ENCODE measurements around the gene DBI.

Gene DBI

DNA sequence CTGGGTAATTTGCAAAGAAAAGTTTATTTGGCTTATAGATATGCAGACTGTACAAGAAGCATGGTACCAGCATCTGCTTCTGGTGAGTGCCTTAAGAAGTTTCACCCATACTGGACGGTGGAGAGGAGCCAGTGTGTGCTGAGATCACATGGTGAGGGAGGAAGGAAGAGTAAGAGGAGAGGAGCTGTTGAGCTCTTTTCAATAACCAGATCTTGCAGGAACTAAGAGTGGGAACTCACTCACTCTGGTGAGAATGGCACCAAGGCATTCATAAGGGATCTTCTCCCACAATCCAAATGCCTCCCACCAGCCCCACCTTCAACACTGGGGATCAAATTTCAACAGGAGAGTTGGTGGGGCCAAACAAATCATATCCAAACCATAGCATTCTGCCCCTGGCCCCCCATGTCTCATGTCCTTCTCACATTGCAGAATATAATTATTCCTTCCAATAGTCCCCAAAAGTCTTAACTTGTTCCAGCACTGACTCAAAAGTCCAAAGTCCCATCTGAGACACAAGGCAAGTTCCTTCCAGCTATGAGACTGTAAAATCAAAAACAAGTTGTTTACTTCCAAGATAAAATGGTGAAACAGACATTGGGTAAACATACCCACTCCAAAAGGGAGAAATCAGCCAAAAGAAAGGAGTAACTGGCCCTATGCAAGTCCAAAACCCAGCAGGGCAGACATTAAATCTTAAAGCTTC, 53.2 kb downstream of the DBI start:
- no peak for TF ChIP-seq CREB1 (IDR thresholded peaks at IDR 0.05; ENCODE audit: low read depth)
- TF ChIP-seq, protein P1, sequence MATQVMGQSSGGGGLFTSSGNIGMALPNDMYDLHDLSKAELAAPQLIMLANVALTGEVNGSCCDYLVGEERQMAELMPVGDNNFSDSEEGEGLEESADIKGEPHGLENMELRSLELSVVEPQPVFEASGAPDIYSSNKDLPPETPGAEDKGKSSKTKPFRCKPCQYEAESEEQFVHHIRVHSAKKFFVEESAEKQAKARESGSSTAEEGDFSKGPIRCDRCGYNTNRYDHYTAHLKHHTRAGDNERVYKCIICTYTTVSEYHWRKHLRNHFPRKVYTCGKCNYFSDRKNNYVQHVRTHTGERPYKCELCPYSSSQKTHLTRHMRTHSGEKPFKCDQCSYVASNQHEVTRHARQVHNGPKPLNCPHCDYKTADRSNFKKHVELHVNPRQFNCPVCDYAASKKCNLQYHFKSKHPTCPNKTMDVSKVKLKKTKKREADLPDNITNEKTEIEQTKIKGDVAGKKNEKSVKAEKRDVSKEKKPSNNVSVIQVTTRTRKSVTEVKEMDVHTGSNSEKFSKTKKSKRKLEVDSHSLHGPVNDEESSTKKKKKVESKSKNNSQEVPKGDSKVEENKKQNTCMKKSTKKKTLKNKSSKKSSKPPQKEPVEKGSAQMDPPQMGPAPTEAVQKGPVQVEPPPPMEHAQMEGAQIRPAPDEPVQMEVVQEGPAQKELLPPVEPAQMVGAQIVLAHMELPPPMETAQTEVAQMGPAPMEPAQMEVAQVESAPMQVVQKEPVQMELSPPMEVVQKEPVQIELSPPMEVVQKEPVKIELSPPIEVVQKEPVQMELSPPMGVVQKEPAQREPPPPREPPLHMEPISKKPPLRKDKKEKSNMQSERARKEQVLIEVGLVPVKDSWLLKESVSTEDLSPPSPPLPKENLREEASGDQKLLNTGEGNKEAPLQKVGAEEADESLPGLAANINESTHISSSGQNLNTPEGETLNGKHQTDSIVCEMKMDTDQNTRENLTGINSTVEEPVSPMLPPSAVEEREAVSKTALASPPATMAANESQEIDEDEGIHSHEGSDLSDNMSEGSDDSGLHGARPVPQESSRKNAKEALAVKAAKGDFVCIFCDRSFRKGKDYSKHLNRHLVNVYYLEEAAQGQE (IDR thresholded peaks at IDR 0.05; ENCODE audit: low read depth), result no peak
- no peak for TF ChIP-seq FOXM1 (IDR thresholded peaks at IDR 0.05; ENCODE audit: borderline replicate concordance, low read depth)
- TF ChIP-seq ZBTB7A (IDR thresholded peaks at IDR 0.05; ENCODE audit: low read depth), result no peak
- TF ChIP-seq EP300 (IDR thresholded peaks at IDR 0.05; ENCODE audit: borderline replicate concordance), result no peak
- no peak for TF ChIP-seq YY1 (IDR thresholded peaks at IDR 0.05; ENCODE audit: low read depth)
- TF ChIP-seq, protein P2, sequence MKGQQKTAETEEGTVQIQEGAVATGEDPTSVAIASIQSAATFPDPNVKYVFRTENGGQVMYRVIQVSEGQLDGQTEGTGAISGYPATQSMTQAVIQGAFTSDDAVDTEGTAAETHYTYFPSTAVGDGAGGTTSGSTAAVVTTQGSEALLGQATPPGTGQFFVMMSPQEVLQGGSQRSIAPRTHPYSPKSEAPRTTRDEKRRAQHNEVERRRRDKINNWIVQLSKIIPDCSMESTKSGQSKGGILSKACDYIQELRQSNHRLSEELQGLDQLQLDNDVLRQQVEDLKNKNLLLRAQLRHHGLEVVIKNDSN (IDR thresholded peaks at IDR 0.05), result no peak
- TF ChIP-seq NFIC (IDR thresholded peaks at IDR 0.05), result no peak
- TF ChIP-seq TAF1 (IDR thresholded peaks at IDR 0.05; ENCODE audit: low read depth), result no peak
- no peak for TF ChIP-seq RAD21 (IDR thresholded peaks at IDR 0.05; ENCODE audit: low read depth)
- TF ChIP-seq, protein P3, sequence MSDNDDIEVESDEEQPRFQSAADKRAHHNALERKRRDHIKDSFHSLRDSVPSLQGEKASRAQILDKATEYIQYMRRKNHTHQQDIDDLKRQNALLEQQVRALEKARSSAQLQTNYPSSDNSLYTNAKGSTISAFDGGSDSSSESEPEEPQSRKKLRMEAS (IDR thresholded peaks at IDR 0.05), result no peak
- no peak for TF ChIP-seq CEBPB (IDR thresholded peaks at IDR 0.05)
- TF ChIP-seq TCF12 (IDR thresholded peaks at IDR 0.05; ENCODE audit: low read depth), result no peak
- TF ChIP-seq TEAD4 (IDR thresholded peaks at IDR 0.05), result no peak
- TF ChIP-seq EGR1 (IDR thresholded peaks at IDR 0.05), result no peak

DNA sequence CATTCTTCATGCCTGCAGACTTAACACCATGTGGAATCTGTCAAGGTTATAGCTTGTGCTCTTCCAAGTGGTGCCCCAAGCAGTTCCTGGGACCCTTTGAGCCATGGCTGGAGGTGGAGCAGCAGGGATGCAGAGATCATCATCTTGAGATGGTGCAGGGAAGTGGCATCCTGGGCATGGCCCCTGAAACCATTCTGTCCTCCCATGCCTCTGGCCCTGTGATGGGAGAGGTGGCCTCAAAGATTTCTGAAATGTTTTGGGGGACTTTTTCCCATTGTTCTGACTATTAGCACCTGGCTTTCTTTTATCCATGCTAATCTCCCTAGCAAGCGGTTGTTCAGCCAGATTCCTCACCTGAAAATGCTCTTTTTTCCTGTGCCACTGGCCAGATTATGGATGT, 54.5 kb downstream of the DBI start:
- TF ChIP-seq, protein P2 (IDR thresholded peaks at IDR 0.05), result no peak

DNA sequence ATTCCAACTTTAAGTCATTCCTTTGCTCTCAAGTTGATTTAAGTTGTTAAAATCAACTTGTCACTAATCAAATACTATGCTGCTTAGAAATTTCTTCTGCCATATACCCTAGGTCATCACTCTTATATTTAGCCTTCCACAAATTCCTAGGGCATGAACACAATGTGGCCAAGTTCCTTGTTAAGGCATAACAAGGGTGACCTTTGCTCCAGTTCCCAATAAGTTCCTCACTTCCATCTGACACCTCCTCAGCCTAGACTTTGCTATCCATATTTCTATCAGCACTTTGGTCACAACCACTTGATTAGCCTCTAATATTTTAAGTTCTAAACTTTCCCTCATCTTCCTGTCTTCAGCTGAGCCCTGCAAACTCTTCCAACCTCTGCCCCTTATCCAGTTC, 55.0 kb downstream of the DBI start:
- no peak for TF ChIP-seq ZBTB7A (IDR thresholded peaks at IDR 0.05; ENCODE audit: low read depth)
- no peak for TF ChIP-seq TAF1 (IDR thresholded peaks at IDR 0.05; ENCODE audit: low read depth)
- TF ChIP-seq FOXM1 (IDR thresholded peaks at IDR 0.05; ENCODE audit: borderline replicate concordance, low read depth), result no peak
- TF ChIP-seq CREB1 (IDR thresholded peaks at IDR 0.05; ENCODE audit: low read depth), result no peak
- no peak for TF ChIP-seq TEAD4 (IDR thresholded peaks at IDR 0.05)
- TF ChIP-seq RAD21 (IDR thresholded peaks at IDR 0.05; ENCODE audit: low read depth), result no peak
- TF ChIP-seq, protein P1 (IDR thresholded peaks at IDR 0.05; ENCODE audit: low read depth), result no peak
